Osteoblast (primary cell): ENCODE results near the gene ZNF74. TPM values are rescaled to one million over a fixed set of nuclear protein-coding genes. Genes with fewer than 3 reads are reported as not detected.

Source experiments
- DNase-seq: peaks from one replicate; pipeline ENCODE4 v3.0.0; 2011; ENCODE audit warnings: low spot score, mixed read lengths; ENCODE audit not compliant: insufficient read length; ENCODE audit errors: missing footprints
- H2AFZ ChIP-seq: 2 replicates; pipeline ENCODE4 v1.6.0; 2011; ENCODE audit warnings: mild to moderate bottlenecking, low read length
- H3K27ac ChIP-seq: 2 replicates; pipeline ENCODE4 v1.5.1; 2011; ENCODE audit warnings: mild to moderate bottlenecking, low read depth, low read length, moderate library complexity
- H3K27me3 ChIP-seq: 2 replicates; pipeline ENCODE4 v1.6.0; 2012; ENCODE audit warnings: mild to moderate bottlenecking, control low read depth, inconsistent platforms, low read length, moderate library complexity; ENCODE audit not compliant: insufficient read depth
- H3K36me3 ChIP-seq: 2 replicates; pipeline ENCODE4 v1.5.1; 2011; ENCODE audit warnings: mild to moderate bottlenecking, low read length, control low read depth, moderate library complexity; ENCODE audit not compliant: insufficient read depth
- H3K4me1 ChIP-seq: 2 replicates; pipeline ENCODE4 v1.5.1; 2011; ENCODE audit warnings: mild to moderate bottlenecking, low read length, control low read depth, moderate library complexity; ENCODE audit not compliant: insufficient read depth
- H3K4me2 ChIP-seq: 2 replicates; pipeline ENCODE4 v1.6.0; 2011; ENCODE audit warnings: mild to moderate bottlenecking, low read length; ENCODE audit not compliant: insufficient read depth
- H3K4me3 ChIP-seq: fragments of 200-600 bp; sonication (generic); 3 replicates; pipeline ENCODE4 v1.5.1; 2012; ENCODE audit warnings: mild to moderate bottlenecking, low read length, inconsistent platforms; ENCODE audit not compliant: insufficient read depth
- H3K79me2 ChIP-seq: 2 replicates; pipeline ENCODE4 v1.6.0; 2012; ENCODE audit warnings: mild to moderate bottlenecking, low read length, control low read depth, inconsistent platforms; ENCODE audit not compliant: insufficient read depth
- H3K9me3 ChIP-seq: 2 replicates; pipeline ENCODE4 v1.5.1; 2011; ENCODE audit warnings: low read depth, low read length, control low read depth
- H4K20me1 ChIP-seq: 2 replicates; pipeline ENCODE4 v1.6.0; 2012; ENCODE audit warnings: mild to moderate bottlenecking, low read length, control low read depth; ENCODE audit not compliant: insufficient read depth
- total RNA-seq: library from RNA; depleted of rRNA; stranded (reverse); fragments of >200 nt; gene quantifications from 2 replicates; pipeline ENCODE4 v1.2.3, GENCODE V29; 2012
- TF ChIP-seq, protein P1 (sequence below): IDR thresholded peaks from 2 replicates; pipeline ENCODE4 v1.5.1; 2011; ENCODE audit warnings: mild to moderate bottlenecking, low read depth, low read length, moderate library complexity; ENCODE audit errors: extremely low read depth

ZNF74 gene
- total RNA-seq, 1 donor: 13.8 TPM

- no peaks in the 10 kb centered on the region for H3K4me1 ChIP-seq
- H2AFZ ChIP-seq: no peak overlapping the region
- TF ChIP-seq, protein P1, sequence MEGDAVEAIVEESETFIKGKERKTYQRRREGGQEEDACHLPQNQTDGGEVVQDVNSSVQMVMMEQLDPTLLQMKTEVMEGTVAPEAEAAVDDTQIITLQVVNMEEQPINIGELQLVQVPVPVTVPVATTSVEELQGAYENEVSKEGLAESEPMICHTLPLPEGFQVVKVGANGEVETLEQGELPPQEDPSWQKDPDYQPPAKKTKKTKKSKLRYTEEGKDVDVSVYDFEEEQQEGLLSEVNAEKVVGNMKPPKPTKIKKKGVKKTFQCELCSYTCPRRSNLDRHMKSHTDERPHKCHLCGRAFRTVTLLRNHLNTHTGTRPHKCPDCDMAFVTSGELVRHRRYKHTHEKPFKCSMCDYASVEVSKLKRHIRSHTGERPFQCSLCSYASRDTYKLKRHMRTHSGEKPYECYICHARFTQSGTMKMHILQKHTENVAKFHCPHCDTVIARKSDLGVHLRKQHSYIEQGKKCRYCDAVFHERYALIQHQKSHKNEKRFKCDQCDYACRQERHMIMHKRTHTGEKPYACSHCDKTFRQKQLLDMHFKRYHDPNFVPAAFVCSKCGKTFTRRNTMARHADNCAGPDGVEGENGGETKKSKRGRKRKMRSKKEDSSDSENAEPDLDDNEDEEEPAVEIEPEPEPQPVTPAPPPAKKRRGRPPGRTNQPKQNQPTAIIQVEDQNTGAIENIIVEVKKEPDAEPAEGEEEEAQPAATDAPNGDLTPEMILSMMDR: no peak
- H3K4me3 ChIP-seq: no peak overlapping the region
- peaks cover 13% of the 10 kb centered on the region for H3K27me3 ChIP-seq
- no peaks in the 10 kb centered on the region for H3K9me3 ChIP-seq
- no peaks in the 10 kb centered on the region for H3K79me2 ChIP-seq
- H4K20me1 ChIP-seq: no peaks in the 10 kb centered on the region
- DNase-seq: no peak
- H3K4me2 ChIP-seq: no peak overlapping the region
- no peaks in the 10 kb centered on the region for H3K36me3 ChIP-seq
- no peak overlapping the region for H3K27ac ChIP-seq
These were observed 7.6 kb upstream of the ZNF74 start for GRCh38 chr22:20386336-20386735.

- peaks cover 13% of the 10 kb centered on the region for H3K27me3 ChIP-seq
- no peak overlapping the region for H2AFZ ChIP-seq
- no peaks in the 10 kb centered on the region for H3K4me1 ChIP-seq
- TF ChIP-seq, protein P1: no peak
- no peaks in the 10 kb centered on the region for H4K20me1 ChIP-seq
- H3K4me2 ChIP-seq: no peak overlapping the region
- no peaks in the 10 kb centered on the region for H3K79me2 ChIP-seq
- no peak overlapping the region for H3K27ac ChIP-seq
- no peak overlapping the region for H3K4me3 ChIP-seq
- DNase-seq: no peak
- no peaks in the 10 kb centered on the region for H3K36me3 ChIP-seq
- H3K9me3 ChIP-seq: no peaks in the 10 kb centered on the region
These were observed 7.0 kb upstream of the ZNF74 start for GRCh38 chr22:20386972-20387371.

- Histone ChIP-seq H3K27ac (no peak overlapping the region), H3K79me2 (no peaks in the 10 kb centered on the region), H3K4me1 (no peaks in the 10 kb centered on the region), H3K36me3 (no peaks in the 10 kb centered on the region), H4K20me1 (no peaks in the 10 kb centered on the region), H3K4me3 (no peak overlapping the region), H3K4me2 (no peak overlapping the region), H3K9me3 (no peaks in the 10 kb centered on the region), H2AFZ (no peak overlapping the region), H3K27me3 (peaks cover 13% of the 10 kb centered on the region)
- TF ChIP-seq, protein P1: no peak
- no peak for DNase-seq
These were observed 5.8 kb upstream of the ZNF74 start for GRCh38 chr22:20388200-20388599.

DNA sequence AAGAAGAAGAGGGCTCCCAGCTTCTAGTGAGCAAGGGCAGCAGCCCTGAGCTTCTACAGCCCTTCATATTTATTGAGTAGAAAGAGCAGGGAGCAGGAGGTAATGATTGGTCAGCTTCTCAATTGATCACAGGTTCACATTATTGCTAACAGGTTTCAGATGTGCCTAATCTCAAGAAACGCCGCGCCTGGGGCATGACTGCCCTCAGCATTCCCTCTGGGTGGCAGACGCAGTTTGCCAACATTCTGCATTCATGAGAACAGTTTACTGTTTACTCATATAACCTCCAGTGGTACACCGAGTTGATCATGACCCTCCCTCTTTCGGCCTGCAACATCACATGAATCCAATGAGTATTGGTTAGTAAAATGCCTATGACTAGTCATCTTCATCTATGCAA, 4.7 kb upstream of the ZNF74 start:
- Histone ChIP-seq H3K27ac (no peak overlapping the region), H3K79me2 (no peaks in the 10 kb centered on the region), H3K36me3 (no peaks in the 10 kb centered on the region), H3K4me2 (no peak overlapping the region), H4K20me1 (no peaks in the 10 kb centered on the region), H3K4me1 (peaks cover 3% of the 10 kb centered on the region), H2AFZ (no peak overlapping the region), H3K9me3 (no peaks in the 10 kb centered on the region), H3K27me3 (peaks cover 6% of the 10 kb centered on the region), H3K4me3 (no peak overlapping the region)
- no peak for DNase-seq
- TF ChIP-seq, protein P1: no peak
